NCI-H345 treated with DMSO at 0.1 percent for 48 hours (cell line): ENCODE measurements around the gene TCAP.
"Not testable (repeated sequence)": the region's sequence is repeated elsewhere in the genome, so short reads cannot be mapped to it uniquely, and the experiment has no call there.

Experiments used
- DNase-seq: peaks from one replicate; lab custom pipeline; 2025; ENCODE audit not compliant: unreplicated experiment; lab: John Stamatoyannopoulos, UW

TCAP gene

GRCh38 chr17:39702901-39703893, 38.0 kb downstream of the TCAP start:
- no peak for DNase-seq

DNA sequence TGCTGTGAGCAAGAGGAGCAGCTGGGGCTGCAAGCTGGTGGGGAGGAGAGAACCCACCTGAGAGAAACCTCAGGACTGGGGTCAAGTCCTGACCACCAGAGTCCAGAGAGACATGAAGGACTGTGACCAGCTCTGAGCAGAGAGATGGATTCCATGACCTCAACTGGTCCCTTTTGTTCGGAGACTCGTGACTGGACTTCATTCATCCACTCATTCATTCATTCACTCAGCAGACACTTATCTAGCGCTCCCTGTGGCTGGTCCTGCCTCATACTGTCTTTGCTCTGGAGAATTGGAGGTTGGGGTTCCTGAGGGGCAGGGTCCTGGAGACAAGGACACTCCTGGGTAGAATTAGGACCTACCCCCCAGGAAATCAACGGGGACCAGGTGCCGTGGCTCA, 38.8 kb downstream of the TCAP start:
- no peak for DNase-seq

DNA sequence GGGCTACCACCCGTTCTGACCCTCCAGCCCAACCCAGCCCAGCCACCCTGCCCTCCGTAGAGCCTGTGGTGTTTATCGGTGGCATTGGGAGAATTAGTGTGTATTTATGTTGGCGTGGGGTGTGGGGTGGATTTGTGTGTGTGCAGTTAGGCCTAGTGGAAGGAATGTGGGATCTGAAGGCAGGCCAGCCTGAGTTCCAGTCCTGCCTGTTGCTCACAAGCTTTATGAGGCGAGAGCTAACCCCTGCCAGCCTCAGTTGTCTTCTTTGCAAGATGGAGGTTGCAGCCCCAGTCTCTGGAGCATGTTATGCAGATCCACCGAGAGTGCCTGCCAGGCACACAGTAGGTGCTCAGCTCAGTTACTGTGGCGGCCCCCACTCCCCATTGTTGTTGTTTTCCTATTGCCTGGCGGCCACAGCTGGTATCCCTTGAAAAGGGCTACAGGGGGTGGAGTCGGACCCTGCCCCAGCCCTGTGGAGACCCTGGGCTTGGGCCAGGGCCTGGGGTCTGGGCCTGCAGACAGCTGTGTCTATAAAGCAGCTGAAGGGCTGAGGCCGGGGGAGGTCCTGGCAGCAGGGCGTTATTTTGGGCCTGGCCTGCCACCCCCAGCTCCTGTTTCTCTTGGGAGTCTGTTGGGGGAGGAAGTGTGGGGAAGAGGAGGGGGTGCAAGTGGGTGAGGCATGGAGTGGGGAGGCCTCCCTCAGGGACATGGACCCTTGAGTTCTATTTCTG, 39.8 kb downstream of the TCAP start:
- DNase-seq = no peak

DNA sequence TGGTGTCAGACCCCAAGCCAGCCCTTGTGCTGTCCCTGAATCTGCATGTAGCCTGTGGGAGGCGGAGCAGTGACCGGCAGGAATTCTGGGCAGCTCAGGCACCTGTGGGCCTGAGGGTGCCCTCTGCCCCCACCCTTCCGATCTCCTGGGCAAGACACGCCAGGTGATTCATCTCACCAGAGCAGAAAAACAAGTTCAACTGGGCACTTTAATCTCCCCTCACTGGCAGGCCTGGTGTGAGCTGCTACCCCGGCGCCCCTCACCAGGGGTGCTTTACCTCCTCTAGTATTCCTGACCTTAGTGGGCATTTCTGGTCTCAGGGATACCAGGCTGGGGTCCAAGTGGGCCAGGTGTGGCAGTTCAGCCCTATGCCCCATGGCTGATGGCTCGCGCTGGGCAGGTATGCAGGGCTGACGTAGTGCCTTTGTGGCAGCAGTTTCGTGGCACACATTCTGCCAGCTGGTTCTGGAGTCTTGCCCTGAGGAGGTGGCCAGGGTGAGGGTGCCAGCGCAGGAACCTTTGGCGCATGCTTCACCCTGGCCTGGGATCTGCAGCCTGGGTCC, 40.7 kb downstream of the TCAP start:
- DNase-seq = no peak

GRCh38 chr17:39706383-39706782, 41.2 kb downstream of the TCAP start:
- DNase-seq = no peak

DNA sequence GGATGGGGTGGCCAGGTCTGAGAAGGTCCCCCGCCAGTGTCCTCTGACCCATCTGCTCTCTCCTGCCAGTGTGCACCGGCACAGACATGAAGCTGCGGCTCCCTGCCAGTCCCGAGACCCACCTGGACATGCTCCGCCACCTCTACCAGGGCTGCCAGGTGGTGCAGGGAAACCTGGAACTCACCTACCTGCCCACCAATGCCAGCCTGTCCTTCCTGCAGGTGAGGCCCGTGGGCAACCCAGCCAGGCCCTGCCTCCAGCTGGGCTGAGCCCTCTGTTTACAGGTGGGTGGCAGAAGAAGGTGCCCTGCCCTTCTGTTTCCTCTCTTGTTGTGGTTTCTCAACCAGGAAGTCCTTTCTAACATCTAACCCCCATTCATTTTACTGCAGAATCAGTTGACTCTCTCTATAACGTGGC, 41.8 kb downstream of the TCAP start:
- no peak for DNase-seq

GRCh38 chr17:39709319-39709997, 44.3 kb downstream of the TCAP start:
- DNase-seq = no peak

- no peak for DNase-seq
Measured at GRCh38 chr17:39709998-39710964, 45.1 kb downstream of the TCAP start.

DNA sequence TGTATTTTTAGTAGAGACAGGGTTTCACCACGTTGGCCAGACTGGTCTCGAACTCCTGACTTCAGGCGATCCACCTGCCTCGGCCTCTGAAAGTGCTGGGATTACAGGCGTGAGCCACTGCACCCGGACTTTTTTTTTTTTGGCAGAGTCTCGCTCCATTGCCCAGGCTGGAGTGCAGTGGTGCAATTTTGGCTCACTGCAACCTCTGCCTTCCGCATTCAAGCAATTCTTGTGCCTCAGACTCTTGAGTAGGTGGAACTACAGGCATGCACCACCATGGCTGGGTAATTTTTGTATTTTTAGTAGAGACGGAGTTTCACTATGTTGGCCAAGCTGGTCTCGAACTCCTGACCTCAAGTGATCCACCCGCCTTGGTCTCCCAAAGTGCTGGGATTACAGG, 45.9 kb downstream of the TCAP start:
- DNase-seq = not testable (repeated sequence)

DNA sequence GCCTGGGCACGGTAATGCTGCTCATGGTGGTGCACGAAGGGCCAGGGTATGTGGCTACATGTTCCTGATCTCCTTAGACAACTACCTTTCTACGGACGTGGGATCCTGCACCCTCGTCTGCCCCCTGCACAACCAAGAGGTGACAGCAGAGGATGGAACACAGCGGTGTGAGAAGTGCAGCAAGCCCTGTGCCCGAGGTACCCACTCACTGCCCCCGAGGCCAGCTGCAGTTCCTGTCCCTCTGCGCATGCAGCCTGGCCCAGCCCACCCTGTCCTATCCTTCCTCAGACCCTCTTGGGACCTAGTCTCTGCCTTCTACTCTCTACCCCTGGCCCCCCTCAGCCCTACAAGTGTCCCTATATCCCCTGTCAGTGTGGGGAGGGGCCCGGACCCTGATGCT, 46.7 kb downstream of the TCAP start:
- no peak for DNase-seq

GRCh38 chr17:39714234-39714633, 49.1 kb downstream of the TCAP start:
- no peak for DNase-seq

DNA sequence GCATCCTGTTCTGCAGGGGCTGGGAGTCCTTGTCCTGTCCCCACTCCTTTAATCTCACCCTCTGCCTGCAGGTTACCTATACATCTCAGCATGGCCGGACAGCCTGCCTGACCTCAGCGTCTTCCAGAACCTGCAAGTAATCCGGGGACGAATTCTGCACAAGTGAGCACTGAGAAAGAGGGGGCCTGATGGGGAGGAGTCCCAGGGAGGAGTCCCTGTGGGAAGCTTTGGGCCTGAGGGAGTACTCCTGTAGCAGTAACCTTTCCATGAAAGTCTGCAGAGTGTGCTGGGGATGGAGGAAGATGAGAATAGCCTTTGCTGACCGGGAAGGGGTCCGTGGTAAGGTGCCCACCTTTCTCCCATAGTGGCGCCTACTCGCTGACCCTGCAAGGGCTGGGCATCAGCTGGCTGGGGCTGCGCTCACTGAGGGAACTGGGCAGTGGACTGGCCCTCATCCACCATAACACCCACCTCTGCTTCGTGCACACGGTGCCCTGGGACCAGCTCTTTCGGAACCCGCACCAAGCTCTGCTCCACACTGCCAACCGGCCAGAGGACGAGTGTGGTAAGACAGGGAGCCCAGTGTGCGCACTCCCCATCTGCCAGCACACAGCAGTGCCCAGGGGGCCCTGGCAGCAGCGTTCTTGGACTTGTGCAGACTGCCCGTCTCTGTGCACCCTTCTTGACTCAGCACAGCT, 50.4 kb downstream of the TCAP start:
- DNase-seq = no peak
